NCI-H2107 treated with DMSO at 0.1 percent for 48 hours (cell line): Measurements from ENCODE around the gene HBZ.
A peak's percentile ranks its signal among the peaks of the same experiment; 100 is the strongest.
"Not testable (repeated sequence)": the region's sequence is repeated elsewhere in the genome, so short reads cannot be mapped to it uniquely, and the experiment has no call there.

Source experiments
- DNase-seq: peaks from one replicate; lab custom pipeline; 2025; ENCODE audit not compliant: unreplicated experiment; lab: John Stamatoyannopoulos, UW

The HBZ gene

GRCh38 chr16:177981-178667 lies 25.7 kb downstream of the HBZ start:
- DNase-seq: no peak

DNA sequence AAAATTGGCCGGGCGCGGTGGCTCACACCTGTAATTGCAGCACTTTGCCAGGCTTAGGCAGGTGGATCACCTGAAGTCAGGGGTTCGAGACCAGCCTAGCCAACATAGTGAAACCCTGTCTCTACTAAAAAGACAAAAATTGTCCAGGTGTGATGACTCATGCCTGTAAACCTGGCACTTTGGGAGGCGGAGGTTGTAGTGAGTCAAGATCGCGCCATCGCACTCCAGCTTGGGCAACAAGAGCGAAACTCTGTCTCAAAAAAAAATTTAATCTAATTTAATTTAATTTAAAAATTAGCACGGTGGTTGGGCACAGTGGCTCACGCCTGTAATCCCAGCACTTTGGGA lies 26.2 kb downstream of the HBZ start:
- DNase-seq: no peak

DNA sequence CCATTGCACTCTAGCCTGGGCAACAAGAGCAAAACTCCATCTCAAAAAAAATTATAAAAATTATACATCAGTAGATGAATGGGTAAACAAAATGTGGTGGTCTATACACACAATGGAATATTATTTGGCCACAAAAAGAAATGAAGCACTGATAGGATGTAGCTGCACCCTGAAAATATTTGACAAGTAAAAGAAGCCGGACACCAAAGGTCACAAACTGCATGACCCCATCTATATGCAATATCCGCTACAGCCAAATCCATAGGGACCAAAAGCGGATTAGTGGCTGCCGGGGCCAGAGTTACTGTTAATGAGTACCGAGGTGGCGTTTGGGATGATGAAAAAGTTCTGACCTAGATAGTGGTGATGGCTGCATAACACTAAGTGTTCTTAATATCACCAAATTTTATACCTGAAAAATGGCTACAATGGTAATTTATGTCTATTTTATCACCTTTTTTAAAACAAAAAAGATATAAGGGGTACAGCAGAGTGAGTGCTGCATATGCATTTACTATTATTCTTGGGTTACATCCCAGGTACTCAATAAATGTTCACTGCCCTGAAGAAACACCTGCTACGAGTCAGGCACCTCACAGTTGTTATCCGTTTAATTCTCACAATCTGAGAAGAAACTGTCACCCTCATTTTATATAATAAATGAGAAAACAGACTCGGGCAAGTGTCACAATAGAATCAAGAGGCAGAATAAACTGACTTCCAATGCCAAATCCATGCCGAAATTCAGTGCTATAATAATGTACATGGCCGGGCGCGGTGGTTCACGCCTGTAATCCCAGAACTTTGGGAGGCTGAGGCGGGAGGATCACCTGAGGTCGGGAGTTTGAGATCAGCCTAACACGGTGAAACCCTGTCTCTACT lies 27.0 kb downstream of the HBZ start:
- no peak for DNase-seq

DNA sequence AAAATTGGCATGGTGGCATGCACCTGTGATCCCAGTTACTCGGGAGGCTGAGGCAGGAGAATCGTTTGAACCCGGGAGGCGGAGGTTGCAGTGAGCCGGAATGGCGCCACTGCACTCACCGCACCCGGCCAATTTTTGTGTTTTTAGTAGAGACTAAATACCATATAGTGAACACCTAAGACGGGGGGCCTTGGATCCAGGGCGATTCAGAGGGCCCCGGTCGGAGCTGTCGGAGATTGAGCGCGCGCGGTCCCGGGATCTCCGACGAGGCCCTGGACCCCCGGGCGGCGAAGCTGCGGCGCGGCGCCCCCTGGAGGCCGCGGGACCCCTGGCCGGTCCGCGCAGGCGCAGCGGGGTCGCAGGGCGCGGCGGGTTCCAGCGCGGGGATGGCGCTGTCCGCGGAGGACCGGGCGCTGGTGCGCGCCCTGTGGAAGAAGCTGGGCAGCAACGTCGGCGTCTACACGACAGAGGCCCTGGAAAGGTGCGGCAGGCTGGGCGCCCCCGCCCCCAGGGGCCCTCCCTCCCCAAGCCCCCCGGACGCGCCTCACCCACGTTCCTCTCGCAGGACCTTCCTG lies 27.7 kb downstream of the HBZ start, which contains the start of gene HBQ1:
HBQ1 (plus strand) TSS at position 359 of the 575 bp plus-strand sequence; CDS start at position 387, 28 bp downstream.
- no peak for DNase-seq

- peak; percentile 30 for DNase-seq
Measured at GRCh38 chr16:180681-181564, 28.5 kb downstream of the HBZ start.

- DNase-seq: no peak
Measured at GRCh38 chr16:181565-182021, 29.1 kb downstream of the HBZ start.

- DNase-seq: no peak
Measured at GRCh38 chr16:183005-183404, 30.6 kb downstream of the HBZ start.

- DNase-seq: no peak
Measured at GRCh38 chr16:185213-185612, 32.8 kb downstream of the HBZ start.

GRCh38 chr16:185691-186090 lies 33.2 kb downstream of the HBZ start:
- DNase-seq: no peak

GRCh38 chr16:187330-187729 lies 34.9 kb downstream of the HBZ start:
- DNase-seq: no peak

- no peak for DNase-seq
Measured at GRCh38 chr16:188674-189073, 36.2 kb downstream of the HBZ start.

DNA sequence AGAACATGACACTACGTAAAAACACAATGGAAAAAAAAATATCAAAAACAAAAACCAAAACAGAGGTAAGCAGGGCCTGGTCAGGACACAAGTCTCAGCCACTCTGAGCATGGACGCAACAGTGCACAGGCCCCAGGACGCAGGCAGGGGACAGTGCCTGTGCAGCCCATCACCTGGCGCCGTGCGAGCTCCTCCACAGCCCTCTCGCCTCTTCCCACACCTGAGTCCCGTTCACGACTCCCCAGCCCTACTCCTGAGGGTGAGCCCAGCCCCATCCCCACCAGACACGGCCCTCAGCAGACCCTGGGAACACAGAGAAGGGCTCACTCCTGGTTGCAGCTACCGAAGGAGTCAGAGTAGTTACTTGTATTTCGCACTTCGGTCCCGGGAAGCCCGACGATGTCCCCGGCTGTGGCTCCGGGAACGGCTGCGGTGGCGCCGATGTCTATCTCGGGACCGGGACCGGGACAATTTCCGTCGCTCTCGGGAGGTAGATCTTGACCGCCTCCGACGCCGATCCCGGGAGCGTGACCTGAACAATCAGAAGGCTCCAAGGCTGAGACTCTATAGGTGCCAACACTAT lies 37.3 kb downstream of the HBZ start:
- DNase-seq: no peak

DNA sequence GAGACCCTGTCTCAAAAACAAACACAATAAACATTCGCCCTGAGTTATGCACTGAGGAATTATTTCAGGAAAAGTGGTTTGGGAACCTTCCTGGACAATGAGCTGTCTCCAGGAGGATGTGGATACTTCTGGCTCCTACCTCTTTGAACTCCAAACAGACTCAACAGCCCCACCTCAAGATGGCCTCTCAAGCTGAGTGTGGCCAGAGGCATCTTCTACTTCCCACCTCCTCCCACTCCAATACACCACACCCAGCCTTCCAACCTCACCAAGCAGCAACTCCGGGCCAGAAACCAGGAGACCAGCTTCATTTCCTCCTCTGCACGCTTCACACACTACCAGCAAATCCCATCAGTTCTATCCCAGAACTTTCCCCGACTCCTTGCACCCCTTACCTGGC lies 39.4 kb downstream of the HBZ start:
- DNase-seq: no peak

- no peak for DNase-seq
Measured at GRCh38 chr16:192686-193085, 40.2 kb downstream of the HBZ start.

GRCh38 chr16:193441-193840 lies 41.0 kb downstream of the HBZ start:
- no peak for DNase-seq

- DNase-seq: no peak
Measured at GRCh38 chr16:194516-194915, 42.1 kb downstream of the HBZ start.

DNA sequence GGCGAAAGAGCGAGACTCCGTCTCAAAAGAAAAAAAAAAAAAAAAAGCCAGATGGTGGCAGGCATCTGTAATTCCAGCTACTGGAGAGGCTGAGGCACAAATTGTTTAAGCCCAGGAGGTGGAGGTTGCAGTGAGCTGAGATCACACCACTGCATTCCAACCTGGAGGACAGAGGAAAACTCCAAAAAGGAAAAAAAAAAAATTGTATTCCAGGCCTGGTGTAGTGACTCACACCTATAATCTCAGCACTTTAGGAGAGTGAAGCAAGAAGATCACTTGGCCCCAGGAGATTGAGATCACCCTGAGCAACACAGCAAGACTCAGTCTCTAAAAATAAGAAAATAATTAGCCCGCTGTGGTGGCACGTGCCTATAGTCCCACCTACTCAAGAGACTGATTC lies 47.9 kb downstream of the HBZ start:
- no peak for DNase-seq

GRCh38 chr16:203246-203645 lies 50.8 kb downstream of the HBZ start:
- no peak for DNase-seq

DNA sequence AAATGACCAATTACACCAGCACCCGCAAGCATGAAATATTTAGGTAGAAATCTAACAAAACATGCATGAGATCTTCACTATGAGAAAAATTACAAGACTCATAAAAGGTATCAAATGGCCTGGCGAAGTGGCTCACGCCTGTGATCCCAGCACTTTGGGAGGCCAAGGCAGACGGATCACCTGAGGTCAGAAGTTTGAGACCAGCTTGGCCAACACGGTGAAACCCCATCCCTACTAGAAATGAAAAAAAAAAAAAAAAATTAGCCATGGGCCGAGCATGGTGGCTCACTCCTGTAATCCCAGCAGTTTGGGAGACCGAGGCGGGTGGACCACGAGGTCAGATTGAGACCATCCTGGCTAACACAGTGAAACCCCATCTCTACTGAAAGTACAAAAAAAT lies 51.6 kb downstream of the HBZ start:
- not testable (repeated sequence) for DNase-seq
